ENCODE measurements around the gene ABHD14A.

The ABHD14A gene

GRCh38 chr3:52001443-52001974, 26.6 kb downstream of the ABHD14A start:
- no peak for TF ChIP-seq EP300 (IDR thresholded peaks at IDR 0.05; ENCODE audit: borderline replicate concordance)
- TF ChIP-seq TEAD4 (IDR thresholded peaks at IDR 0.05) = no peak
- TF ChIP-seq ZBTB7A (IDR thresholded peaks at IDR 0.05; ENCODE audit: low read depth) = peak; percentile 99
- TF ChIP-seq RAD21 (IDR thresholded peaks at IDR 0.05; ENCODE audit: low read depth) = peak; percentile 98
- TF ChIP-seq TCF12 (IDR thresholded peaks at IDR 0.05; ENCODE audit: low read depth) = no peak
- 0 out of 2 replicates have a peak, but pooled peaks have one; percentile 28 for TF ChIP-seq YY1 (IDR thresholded peaks at IDR 0.05; ENCODE audit: low read depth)
- TF ChIP-seq, protein P1, sequence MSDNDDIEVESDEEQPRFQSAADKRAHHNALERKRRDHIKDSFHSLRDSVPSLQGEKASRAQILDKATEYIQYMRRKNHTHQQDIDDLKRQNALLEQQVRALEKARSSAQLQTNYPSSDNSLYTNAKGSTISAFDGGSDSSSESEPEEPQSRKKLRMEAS (IDR thresholded peaks at IDR 0.05) = 0 out of 2 replicates have a peak, but pooled peaks have one; percentile 31

GRCh38 chr3:52002748-52003147, 27.9 kb downstream of the ABHD14A start:
- TF ChIP-seq FOXM1 (IDR thresholded peaks at IDR 0.05; ENCODE audit: borderline replicate concordance, low read depth) (no peak), EGR1 (IDR thresholded peaks at IDR 0.05) (no peak), CREB1 (IDR thresholded peaks at IDR 0.05; ENCODE audit: low read depth) (no peak), EP300 (IDR thresholded peaks at IDR 0.05; ENCODE audit: borderline replicate concordance) (no peak)

DNA sequence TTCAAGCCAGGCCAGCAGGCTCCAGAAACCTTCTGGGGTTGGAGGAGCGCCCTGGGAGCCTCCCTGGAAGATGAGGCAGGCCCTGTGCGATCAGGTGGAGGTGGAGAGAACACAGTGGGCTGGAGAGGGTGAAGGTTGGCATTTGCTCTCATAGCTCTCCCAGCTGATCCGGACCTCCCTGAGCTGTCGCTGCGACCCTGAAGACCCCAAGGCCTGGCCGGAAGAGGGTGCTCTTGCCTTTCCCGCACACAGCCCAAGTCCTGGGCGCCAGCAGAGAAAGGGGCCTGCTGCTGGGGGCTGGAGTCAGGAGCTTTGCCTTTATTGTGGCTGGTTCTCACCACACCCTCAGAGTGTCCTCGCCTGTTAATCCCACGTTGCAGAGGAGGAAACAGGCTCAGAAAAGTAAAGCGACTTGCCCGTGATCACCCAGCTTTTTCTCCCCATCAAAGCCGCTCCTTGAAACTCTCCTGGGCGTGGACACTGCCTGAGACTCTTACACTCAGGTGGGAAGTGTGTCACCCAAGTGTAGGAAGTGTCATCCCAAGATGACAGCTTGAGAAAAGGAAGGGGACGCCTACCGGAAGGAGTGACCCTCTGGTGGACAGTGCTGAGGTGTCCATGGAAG, 29.4 kb downstream of the ABHD14A start:
- TF ChIP-seq, protein P1 (IDR thresholded peaks at IDR 0.05) = no peak
- TF ChIP-seq FOXM1 (IDR thresholded peaks at IDR 0.05; ENCODE audit: borderline replicate concordance, low read depth) (no peak), TAF1 (IDR thresholded peaks at IDR 0.05; ENCODE audit: low read depth) (no peak), ZBTB7A (IDR thresholded peaks at IDR 0.05; ENCODE audit: low read depth) (no peak), TEAD4 (IDR thresholded peaks at IDR 0.05) (no peak), NFIC (IDR thresholded peaks at IDR 0.05) (no peak), YY1 (IDR thresholded peaks at IDR 0.05; ENCODE audit: low read depth) (no peak), EGR1 (IDR thresholded peaks at IDR 0.05) (no peak), TCF12 (IDR thresholded peaks at IDR 0.05; ENCODE audit: low read depth) (no peak), RAD21 (IDR thresholded peaks at IDR 0.05; ENCODE audit: low read depth) (no peak), USF1 (IDR thresholded peaks at IDR 0.05) (no peak), CEBPB (IDR thresholded peaks at IDR 0.05) (no peak), CREB1 (IDR thresholded peaks at IDR 0.05; ENCODE audit: low read depth) (no peak), EP300 (IDR thresholded peaks at IDR 0.05; ENCODE audit: borderline replicate concordance) (no peak)
- TF ChIP-seq, protein P2, sequence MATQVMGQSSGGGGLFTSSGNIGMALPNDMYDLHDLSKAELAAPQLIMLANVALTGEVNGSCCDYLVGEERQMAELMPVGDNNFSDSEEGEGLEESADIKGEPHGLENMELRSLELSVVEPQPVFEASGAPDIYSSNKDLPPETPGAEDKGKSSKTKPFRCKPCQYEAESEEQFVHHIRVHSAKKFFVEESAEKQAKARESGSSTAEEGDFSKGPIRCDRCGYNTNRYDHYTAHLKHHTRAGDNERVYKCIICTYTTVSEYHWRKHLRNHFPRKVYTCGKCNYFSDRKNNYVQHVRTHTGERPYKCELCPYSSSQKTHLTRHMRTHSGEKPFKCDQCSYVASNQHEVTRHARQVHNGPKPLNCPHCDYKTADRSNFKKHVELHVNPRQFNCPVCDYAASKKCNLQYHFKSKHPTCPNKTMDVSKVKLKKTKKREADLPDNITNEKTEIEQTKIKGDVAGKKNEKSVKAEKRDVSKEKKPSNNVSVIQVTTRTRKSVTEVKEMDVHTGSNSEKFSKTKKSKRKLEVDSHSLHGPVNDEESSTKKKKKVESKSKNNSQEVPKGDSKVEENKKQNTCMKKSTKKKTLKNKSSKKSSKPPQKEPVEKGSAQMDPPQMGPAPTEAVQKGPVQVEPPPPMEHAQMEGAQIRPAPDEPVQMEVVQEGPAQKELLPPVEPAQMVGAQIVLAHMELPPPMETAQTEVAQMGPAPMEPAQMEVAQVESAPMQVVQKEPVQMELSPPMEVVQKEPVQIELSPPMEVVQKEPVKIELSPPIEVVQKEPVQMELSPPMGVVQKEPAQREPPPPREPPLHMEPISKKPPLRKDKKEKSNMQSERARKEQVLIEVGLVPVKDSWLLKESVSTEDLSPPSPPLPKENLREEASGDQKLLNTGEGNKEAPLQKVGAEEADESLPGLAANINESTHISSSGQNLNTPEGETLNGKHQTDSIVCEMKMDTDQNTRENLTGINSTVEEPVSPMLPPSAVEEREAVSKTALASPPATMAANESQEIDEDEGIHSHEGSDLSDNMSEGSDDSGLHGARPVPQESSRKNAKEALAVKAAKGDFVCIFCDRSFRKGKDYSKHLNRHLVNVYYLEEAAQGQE (IDR thresholded peaks at IDR 0.05; ENCODE audit: low read depth) = no peak

- no peak for TF ChIP-seq TEAD4 (IDR thresholded peaks at IDR 0.05)
- TF ChIP-seq EGR1 (IDR thresholded peaks at IDR 0.05) = no peak
- TF ChIP-seq USF1 (IDR thresholded peaks at IDR 0.05) = no peak
- no peak for TF ChIP-seq CEBPB (IDR thresholded peaks at IDR 0.05)
- TF ChIP-seq TCF12 (IDR thresholded peaks at IDR 0.05; ENCODE audit: low read depth) = no peak
- TF ChIP-seq, protein P1 (IDR thresholded peaks at IDR 0.05) = no peak
- no peak for TF ChIP-seq ZBTB7A (IDR thresholded peaks at IDR 0.05; ENCODE audit: low read depth)
- TF ChIP-seq FOXM1 (IDR thresholded peaks at IDR 0.05; ENCODE audit: borderline replicate concordance, low read depth) = no peak
- no peak for TF ChIP-seq CREB1 (IDR thresholded peaks at IDR 0.05; ENCODE audit: low read depth)
- no peak for TF ChIP-seq EP300 (IDR thresholded peaks at IDR 0.05; ENCODE audit: borderline replicate concordance)
- TF ChIP-seq, protein P2 (IDR thresholded peaks at IDR 0.05; ENCODE audit: low read depth) = no peak
- no peak for TF ChIP-seq RAD21 (IDR thresholded peaks at IDR 0.05; ENCODE audit: low read depth)
- no peak for TF ChIP-seq YY1 (IDR thresholded peaks at IDR 0.05; ENCODE audit: low read depth)
- no peak for TF ChIP-seq TAF1 (IDR thresholded peaks at IDR 0.05; ENCODE audit: low read depth)
- no peak for TF ChIP-seq NFIC (IDR thresholded peaks at IDR 0.05)
Measured at GRCh38 chr3:52004906-52005395, 30.1 kb downstream of the ABHD14A start.

- 0 out of 2 replicates have a peak, but pooled peaks have one; percentile 27 for TF ChIP-seq NFIC (IDR thresholded peaks at IDR 0.05)
- TF ChIP-seq, protein P2 (IDR thresholded peaks at IDR 0.05; ENCODE audit: low read depth) = no peak
- TF ChIP-seq EGR1 (IDR thresholded peaks at IDR 0.05) = peak; percentile 82
Measured at GRCh38 chr3:52005571-52005986, 30.7 kb downstream of the ABHD14A start.
